ENCODE results near the gene GUCY1B1.
A peak's percentile ranks its signal among the peaks of the same experiment; 100 is the strongest.

Gene GUCY1B1

GRCh38 chr4:155802190-155802959 is 43.6 kb downstream of the GUCY1B1 start:
- DNase-seq: no peak
- Histone ChIP-seq H3K36me3 (ENCODE audit: control insufficient read depth, insufficient read depth, low read length) (no peaks in the 10 kb centered on the region), H3K9ac (ENCODE audit: low read length) (no peak overlapping the region)

GRCh38 chr4:155805016-155805415 is 46.2 kb downstream of the GUCY1B1 start:
- WGBS (ENCODE audit: extremely low coverage, insufficient coverage, low lambda C conversion rate): no CpG with 5 or more reads among the region's 1 CpG
- H3K36me3 ChIP-seq (ENCODE audit: control insufficient read depth, insufficient read depth, low read length): no peaks in the 10 kb centered on the region
- DNase-seq: no peak
- H3K4ac ChIP-seq (ENCODE audit: low read depth, low read length): no peak overlapping the region
- H3K27me3 ChIP-seq (ENCODE audit: insufficient read depth, low read length, poor library complexity): no peaks in the 10 kb centered on the region
- H3K23ac ChIP-seq (ENCODE audit: low read length): no peak overlapping the region
- no peaks in the 10 kb centered on the region for H3K79me2 ChIP-seq (ENCODE audit: control insufficient read depth, insufficient read depth, low read length)
- H3K4me3 ChIP-seq (ENCODE audit: low read length): no peak overlapping the region
- H2AK5ac ChIP-seq (ENCODE audit: low read length): no peak overlapping the region
- H3K56ac ChIP-seq (ENCODE audit: low read length): no peak overlapping the region
- no peak overlapping the region for H2BK5ac ChIP-seq (ENCODE audit: low read length)
- no peak overlapping the region for H4K5ac ChIP-seq (ENCODE audit: low read length)
- no peak overlapping the region for H3K27ac ChIP-seq (ENCODE audit: low read depth, low read length)
- no peaks in the 10 kb centered on the region for H3K4me1 ChIP-seq (ENCODE audit: control insufficient read depth, low read depth, low read length)
- no peak overlapping the region for H2BK15ac ChIP-seq (replicated peaks; ENCODE audit: low read depth)
- H2BK120ac ChIP-seq (ENCODE audit: low read depth, low read length): no peak overlapping the region
- H4K8ac ChIP-seq (ENCODE audit: low read depth, low read length): no peak overlapping the region
- no peak overlapping the region for H3K9ac ChIP-seq (ENCODE audit: low read length)
- no peaks in the 10 kb centered on the region for H3K79me1 ChIP-seq (ENCODE audit: low read length)
- H3K4me2 ChIP-seq (ENCODE audit: low read length): no peak overlapping the region
- H3K18ac ChIP-seq (ENCODE audit: low read length): no peak overlapping the region

More at GRCh38 chr4:155802190-155802959, 43.6 kb downstream of the GUCY1B1 start:
- no peaks in the 10 kb centered on the region for H3K4me1 ChIP-seq (ENCODE audit: control insufficient read depth, low read depth, low read length)
- no peak overlapping the region for H2BK15ac ChIP-seq (replicated peaks; ENCODE audit: low read depth)
- H4K5ac ChIP-seq (ENCODE audit: low read length): no peak overlapping the region
- H3K18ac ChIP-seq (ENCODE audit: low read length): no peak overlapping the region
- no CpG with 5 or more reads among the region's 9 CpGs for WGBS (ENCODE audit: extremely low coverage, insufficient coverage, low lambda C conversion rate)
- no peak overlapping the region for H3K4me3 ChIP-seq (ENCODE audit: low read length)
- no peak overlapping the region for H2BK5ac ChIP-seq (ENCODE audit: low read length)
- H2BK120ac ChIP-seq (ENCODE audit: low read depth, low read length): no peak overlapping the region
- H3K23ac ChIP-seq (ENCODE audit: low read length): no peak overlapping the region
- H4K8ac ChIP-seq (ENCODE audit: low read depth, low read length): no peak overlapping the region
- H2AK5ac ChIP-seq (ENCODE audit: low read length): no peak overlapping the region
- H3K27ac ChIP-seq (ENCODE audit: low read depth, low read length): no peak overlapping the region
- H3K79me2 ChIP-seq (ENCODE audit: control insufficient read depth, insufficient read depth, low read length): no peaks in the 10 kb centered on the region
- no peaks in the 10 kb centered on the region for H3K27me3 ChIP-seq (ENCODE audit: insufficient read depth, low read length, poor library complexity)
- H3K4ac ChIP-seq (ENCODE audit: low read depth, low read length): no peak overlapping the region
- no peaks in the 10 kb centered on the region for H3K79me1 ChIP-seq (ENCODE audit: low read length)
- no peak overlapping the region for H3K4me2 ChIP-seq (ENCODE audit: low read length)
- no peak overlapping the region for H3K56ac ChIP-seq (ENCODE audit: low read length)

GRCh38 chr4:155807021-155807420 is 48.2 kb downstream of the GUCY1B1 start:
- Histone ChIP-seq H2BK120ac (ENCODE audit: low read depth, low read length) (no peak overlapping the region), H3K27me3 (ENCODE audit: insufficient read depth, low read length, poor library complexity) (no peaks in the 10 kb centered on the region), H3K4me1 (ENCODE audit: control insufficient read depth, low read depth, low read length) (no peaks in the 10 kb centered on the region), H3K79me1 (ENCODE audit: low read length) (no peaks in the 10 kb centered on the region), H3K36me3 (ENCODE audit: control insufficient read depth, insufficient read depth, low read length) (no peaks in the 10 kb centered on the region), H3K4me2 (ENCODE audit: low read length) (no peak overlapping the region), H3K27ac (ENCODE audit: low read depth, low read length) (no peak overlapping the region), H3K4ac (ENCODE audit: low read depth, low read length) (no peak overlapping the region), H2BK15ac (replicated peaks; ENCODE audit: low read depth) (no peak overlapping the region), H3K4me3 (ENCODE audit: low read length) (no peak overlapping the region), H3K56ac (ENCODE audit: low read length) (no peak overlapping the region), H3K23ac (ENCODE audit: low read length) (no peak overlapping the region), H3K9ac (ENCODE audit: low read length) (no peak overlapping the region), H3K79me2 (ENCODE audit: control insufficient read depth, insufficient read depth, low read length) (no peaks in the 10 kb centered on the region), H4K5ac (ENCODE audit: low read length) (no peak overlapping the region), H2BK5ac (ENCODE audit: low read length) (no peak overlapping the region), H2AK5ac (ENCODE audit: low read length) (no peak overlapping the region), H3K18ac (ENCODE audit: low read length) (no peak overlapping the region), H4K8ac (ENCODE audit: low read depth, low read length) (no peak overlapping the region)
- WGBS (ENCODE audit: extremely low coverage, insufficient coverage, low lambda C conversion rate): no CpG with 5 or more reads among the region's 1 CpG
- DNase-seq: no peak

DNA sequence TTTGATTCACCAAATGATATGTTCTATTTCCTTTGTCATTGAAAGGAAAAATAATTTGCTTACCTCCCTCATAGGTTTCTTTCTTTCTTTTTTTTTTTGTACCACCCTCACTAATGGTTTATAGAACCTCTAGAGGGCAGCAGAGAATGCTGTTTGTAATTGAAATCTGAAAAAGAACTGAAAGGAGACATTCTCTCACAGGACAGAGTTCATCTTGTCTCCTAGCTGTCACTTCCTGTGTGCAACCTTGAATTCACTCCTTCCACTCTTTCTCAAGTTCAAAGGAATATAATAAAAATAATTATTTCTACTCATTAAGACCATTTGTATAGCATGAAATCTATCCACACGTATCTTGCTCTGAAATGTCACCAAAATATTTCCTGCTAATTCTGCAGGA is 51.0 kb downstream of the GUCY1B1 start:
- no peak overlapping the region for H3K27ac ChIP-seq (ENCODE audit: low read depth, low read length)
- no peak overlapping the region for H4K5ac ChIP-seq (ENCODE audit: low read length)
- no peak overlapping the region for H2BK15ac ChIP-seq (replicated peaks; ENCODE audit: low read depth)
- no peaks in the 10 kb centered on the region for H3K79me2 ChIP-seq (ENCODE audit: control insufficient read depth, insufficient read depth, low read length)
- H3K36me3 ChIP-seq (ENCODE audit: control insufficient read depth, insufficient read depth, low read length): no peaks in the 10 kb centered on the region
- no peak overlapping the region for H3K4me2 ChIP-seq (ENCODE audit: low read length)
- H2BK5ac ChIP-seq (ENCODE audit: low read length): no peak overlapping the region
- no peak overlapping the region for H3K4me3 ChIP-seq (ENCODE audit: low read length)
- H3K79me1 ChIP-seq (ENCODE audit: low read length): no peaks in the 10 kb centered on the region
- no peaks in the 10 kb centered on the region for H3K27me3 ChIP-seq (ENCODE audit: insufficient read depth, low read length, poor library complexity)
- H3K9ac ChIP-seq (ENCODE audit: low read length): no peak overlapping the region
- no peak overlapping the region for H3K18ac ChIP-seq (ENCODE audit: low read length)
- no CpG with 5 or more reads among the region's 1 CpG for WGBS (ENCODE audit: extremely low coverage, insufficient coverage, low lambda C conversion rate)
- no peak overlapping the region for H2AK5ac ChIP-seq (ENCODE audit: low read length)
- H3K4ac ChIP-seq (ENCODE audit: low read depth, low read length): no peak overlapping the region
- no peak overlapping the region for H4K8ac ChIP-seq (ENCODE audit: low read depth, low read length)
- DNase-seq: peak; percentile 93
- no peak overlapping the region for H3K56ac ChIP-seq (ENCODE audit: low read length)
- no peaks in the 10 kb centered on the region for H3K4me1 ChIP-seq (ENCODE audit: control insufficient read depth, low read depth, low read length)
- no peak overlapping the region for H3K23ac ChIP-seq (ENCODE audit: low read length)
- no peak overlapping the region for H2BK120ac ChIP-seq (ENCODE audit: low read depth, low read length)

GRCh38 chr4:155811083-155811482 is 52.3 kb downstream of the GUCY1B1 start:
- no peaks in the 10 kb centered on the region for H3K27me3 ChIP-seq (ENCODE audit: insufficient read depth, low read length, poor library complexity)
- H3K4me1 ChIP-seq (ENCODE audit: control insufficient read depth, low read depth, low read length): no peaks in the 10 kb centered on the region
- H3K36me3 ChIP-seq (ENCODE audit: control insufficient read depth, insufficient read depth, low read length): no peaks in the 10 kb centered on the region
- no peak overlapping the region for H2AK5ac ChIP-seq (ENCODE audit: low read length)
- H3K4me3 ChIP-seq (ENCODE audit: low read length): no peak overlapping the region
- no peaks in the 10 kb centered on the region for H3K79me1 ChIP-seq (ENCODE audit: low read length)
- no peak overlapping the region for H4K5ac ChIP-seq (ENCODE audit: low read length)
- no peaks in the 10 kb centered on the region for H3K79me2 ChIP-seq (ENCODE audit: control insufficient read depth, insufficient read depth, low read length)
- H2BK120ac ChIP-seq (ENCODE audit: low read depth, low read length): no peak overlapping the region
- no peak overlapping the region for H3K56ac ChIP-seq (ENCODE audit: low read length)
- no peak overlapping the region for H3K9ac ChIP-seq (ENCODE audit: low read length)
- no CpG with 5 or more reads among the region's 2 CpGs for WGBS (ENCODE audit: extremely low coverage, insufficient coverage, low lambda C conversion rate)
- no peak overlapping the region for H3K23ac ChIP-seq (ENCODE audit: low read length)
- no peak overlapping the region for H3K4me2 ChIP-seq (ENCODE audit: low read length)
- no peak overlapping the region for H4K8ac ChIP-seq (ENCODE audit: low read depth, low read length)
- H2BK5ac ChIP-seq (ENCODE audit: low read length): no peak overlapping the region
- DNase-seq: no peak
- no peak overlapping the region for H3K4ac ChIP-seq (ENCODE audit: low read depth, low read length)
- H3K27ac ChIP-seq (ENCODE audit: low read depth, low read length): no peak overlapping the region
- no peak overlapping the region for H3K18ac ChIP-seq (ENCODE audit: low read length)
- H2BK15ac ChIP-seq (replicated peaks; ENCODE audit: low read depth): no peak overlapping the region

- H3K4me2 ChIP-seq (ENCODE audit: low read length): no peak overlapping the region
- H3K36me3 ChIP-seq (ENCODE audit: control insufficient read depth, insufficient read depth, low read length): no peaks in the 10 kb centered on the region
- H3K4me1 ChIP-seq (ENCODE audit: control insufficient read depth, low read depth, low read length): no peaks in the 10 kb centered on the region
- H2BK120ac ChIP-seq (ENCODE audit: low read depth, low read length): no peak overlapping the region
- no peak overlapping the region for H3K4ac ChIP-seq (ENCODE audit: low read depth, low read length)
- H3K79me2 ChIP-seq (ENCODE audit: control insufficient read depth, insufficient read depth, low read length): no peaks in the 10 kb centered on the region
- H3K23ac ChIP-seq (ENCODE audit: low read length): no peak overlapping the region
- no peaks in the 10 kb centered on the region for H3K27me3 ChIP-seq (ENCODE audit: insufficient read depth, low read length, poor library complexity)
- no peak overlapping the region for H3K56ac ChIP-seq (ENCODE audit: low read length)
- no peak overlapping the region for H3K9ac ChIP-seq (ENCODE audit: low read length)
- H2BK15ac ChIP-seq (replicated peaks; ENCODE audit: low read depth): no peak overlapping the region
- DNase-seq: peak; percentile 28
- no peak overlapping the region for H3K18ac ChIP-seq (ENCODE audit: low read length)
- no peaks in the 10 kb centered on the region for H3K79me1 ChIP-seq (ENCODE audit: low read length)
- H2BK5ac ChIP-seq (ENCODE audit: low read length): no peak overlapping the region
- no peak overlapping the region for H2AK5ac ChIP-seq (ENCODE audit: low read length)
- no CpG with 5 or more reads among the region's 2 CpGs for WGBS (ENCODE audit: extremely low coverage, insufficient coverage, low lambda C conversion rate)
- no peak overlapping the region for H3K4me3 ChIP-seq (ENCODE audit: low read length)
- no peak overlapping the region for H4K5ac ChIP-seq (ENCODE audit: low read length)
- no peak overlapping the region for H3K27ac ChIP-seq (ENCODE audit: low read depth, low read length)
- no peak overlapping the region for H4K8ac ChIP-seq (ENCODE audit: low read depth, low read length)
Measured at GRCh38 chr4:155818639-155819038, 59.8 kb downstream of the GUCY1B1 start.
